DND-41 (cell line): Measurements from ENCODE around the gene BSND.

Experiments used
- ATAC-seq: fragments of 200-7000 bp; cut with Tn5 transposase; 3 replicates; pipeline ENCODE4 v1.9.1; 2021; ENCODE audit warnings: low read depth; ENCODE audit not compliant: insufficient read depth
- DNase-seq: peaks from one replicate; pipeline ENCODE4 v3.0.0-alpha.2; 2020
- H2AFZ ChIP-seq: 2 replicates; pipeline ENCODE4 v1.6.0; 2012; ENCODE audit warnings: low read depth, low read length
- H3K27ac ChIP-seq: 2 replicates; pipeline ENCODE4 v1.5.1; 2012; ENCODE audit warnings: low read length, inconsistent platforms
- H3K27me3 ChIP-seq: fragments of 200-600 bp; sonication (generic); 2 replicates; pipeline ENCODE4 v1.6.0; 2012; ENCODE audit warnings: low read length, mild to moderate bottlenecking, inconsistent platforms; ENCODE audit not compliant: insufficient read depth, poor library complexity
- H3K36me3 ChIP-seq: 2 replicates; pipeline ENCODE4 v1.5.1; 2012; ENCODE audit warnings: low read length, inconsistent platforms; ENCODE audit not compliant: insufficient read depth
- H3K4me1 ChIP-seq: 2 replicates; pipeline ENCODE4 v1.5.1; 2012; ENCODE audit warnings: mild to moderate bottlenecking, low read length; ENCODE audit not compliant: insufficient read depth
- H3K4me2 ChIP-seq: 2 replicates; pipeline ENCODE4 v1.6.0; 2012; ENCODE audit warnings: mild to moderate bottlenecking, moderate library complexity, low read length, inconsistent platforms; ENCODE audit not compliant: insufficient read depth
- H3K4me3 ChIP-seq, 2 experiments: fragments of 200-600 bp in 1 of 2; shearing (Covaris generic) in 1 of 2; 2 replicates each; pipeline ENCODE4 v1.5.1; 2012 to 2016; ENCODE audit warnings: inconsistent platforms in 2 of 2, low read length in 2 of 2, mild to moderate bottlenecking in 2 of 2, low read depth in 1 of 2, moderate library complexity in 1 of 2
- H3K79me2 ChIP-seq: 2 replicates; pipeline ENCODE4 v1.6.0; 2012; ENCODE audit warnings: low read length, inconsistent platforms; ENCODE audit not compliant: insufficient read depth
- H3K9ac ChIP-seq: 2 replicates; pipeline ENCODE4 v1.6.0; 2012; ENCODE audit warnings: low read depth, mild to moderate bottlenecking, inconsistent platforms, low read length, moderate library complexity
- H3K9me3 ChIP-seq: 2 replicates; pipeline ENCODE4 v1.5.1; 2012; ENCODE audit warnings: low read length, moderate library complexity, mild to moderate bottlenecking, inconsistent platforms; ENCODE audit not compliant: insufficient read depth, severe bottlenecking
- H4K20me1 ChIP-seq: 2 replicates; pipeline ENCODE4 v1.6.0; 2012; ENCODE audit warnings: low read length; ENCODE audit not compliant: insufficient read depth
- CTCF ChIP-seq: IDR thresholded peaks from 2 replicates; pipeline ENCODE4 v1.5.1; 2012; ENCODE audit warnings: borderline replicate concordance, low read length, moderate library complexity, mild to moderate bottlenecking; ENCODE audit not compliant: poor library complexity, severe bottlenecking; ENCODE audit errors: extremely low read depth
- EZH2 ChIP-seq: IDR thresholded peaks from 3 replicates; pipeline ENCODE4 v1.6.1; 2012; ENCODE audit warnings: borderline replicate concordance, low read depth, mild to moderate bottlenecking, moderate library complexity, low read length, inconsistent platforms; ENCODE audit not compliant: severe bottlenecking

Gene BSND

GRCh38 chr1:55002686-55003085, 4.0 kb downstream of the BSND start:
- H4K20me1 ChIP-seq, result no peaks in the 10 kb centered on the region
- H3K9me3 ChIP-seq, result no peaks in the 10 kb centered on the region
- TF ChIP-seq CTCF, result no peak
- TF ChIP-seq EZH2, result no peak
- no peak overlapping the region for H3K4me3 ChIP-seq
- no peak overlapping the region for H3K9ac ChIP-seq
- ATAC-seq (no peak), DNase-seq (no peak)
- H3K4me2 ChIP-seq, result no peak overlapping the region
- no peaks in the 10 kb centered on the region for H3K27me3 ChIP-seq
- no peak overlapping the region for H2AFZ ChIP-seq
- H3K27ac ChIP-seq, result no peak overlapping the region
- no peaks in the 10 kb centered on the region for H3K36me3 ChIP-seq
- H3K4me1 ChIP-seq, result no peaks in the 10 kb centered on the region
- H3K79me2 ChIP-seq, result no peaks in the 10 kb centered on the region

GRCh38 chr1:55005351-55006140, 6.8 kb downstream of the BSND start:
- H3K9ac ChIP-seq, result no peak overlapping the region
- no peak overlapping the region for H2AFZ ChIP-seq
- no peak for ATAC-seq
- H3K4me3 ChIP-seq, result no peak overlapping the region
- H3K79me2 ChIP-seq, result no peaks in the 10 kb centered on the region
- H3K4me1 ChIP-seq, result no peaks in the 10 kb centered on the region
- H3K27ac ChIP-seq, result no peak overlapping the region
- no peaks in the 10 kb centered on the region for H3K36me3 ChIP-seq
- H3K27me3 ChIP-seq, result no peaks in the 10 kb centered on the region
- no peak overlapping the region for H3K4me2 ChIP-seq
- DNase-seq, result peak; percentile 15
- no peaks in the 10 kb centered on the region for H4K20me1 ChIP-seq
- H3K9me3 ChIP-seq, result no peaks in the 10 kb centered on the region
- TF ChIP-seq EZH2 (no peak), CTCF (no peak)

- no peak for TF ChIP-seq EZH2
- no peak for TF ChIP-seq CTCF
- H3K4me2 ChIP-seq, result no peak overlapping the region
- no peak for ATAC-seq
Observed at GRCh38 chr1:55006931-55007330, 8.2 kb downstream of the BSND start.

GRCh38 chr1:55007625-55008024, 8.9 kb downstream of the BSND start:
- Histone ChIP-seq H4K20me1 (no peaks in the 10 kb centered on the region), H3K27me3 (peaks cover 6% of the 10 kb centered on the region), H3K27ac (no peak overlapping the region), H3K9ac (no peak overlapping the region), H3K4me1 (no peaks in the 10 kb centered on the region), H3K4me3 (no peak overlapping the region), H3K79me2 (no peaks in the 10 kb centered on the region), H3K9me3 (no peaks in the 10 kb centered on the region), H3K4me2 (no peak overlapping the region), H3K36me3 (no peaks in the 10 kb centered on the region), H2AFZ (no peak overlapping the region)
- DNase-seq (no peak), ATAC-seq (no peak)
- TF ChIP-seq CTCF, result no peak
- no peak for TF ChIP-seq EZH2

More at GRCh38 chr1:55006931-55007330, 8.2 kb downstream of the BSND start:
- no peak overlapping the region for H3K4me3 ChIP-seq
- no peaks in the 10 kb centered on the region for H3K79me2 ChIP-seq
- H3K27ac ChIP-seq, result no peak overlapping the region
- no peak overlapping the region for H2AFZ ChIP-seq
- no peaks in the 10 kb centered on the region for H3K9me3 ChIP-seq
- no peak for DNase-seq
- no peaks in the 10 kb centered on the region for H3K4me1 ChIP-seq
- H3K9ac ChIP-seq, result no peak overlapping the region
- no peaks in the 10 kb centered on the region for H3K27me3 ChIP-seq
- no peaks in the 10 kb centered on the region for H3K36me3 ChIP-seq
- H4K20me1 ChIP-seq, result no peaks in the 10 kb centered on the region
